AG09309 (cell line): ENCODE measurements around the gene NDE1.

Experiments
- DNase-seq: peaks from one replicate; pipeline ENCODE4 v3.0.0-alpha.2; 2010; ENCODE audit warnings: low read depth
- H3K4me3 ChIP-seq: 2 replicates; pipeline ENCODE4 v1.5.1; 2011; ENCODE audit warnings: mild to moderate bottlenecking, low read depth, low read length, moderate library complexity; ENCODE audit not compliant: control insufficient read depth
- TF ChIP-seq, protein P1 (sequence below): IDR thresholded peaks from 2 replicates; pipeline ENCODE4 v1.5.1; 2011; ENCODE audit warnings: mild to moderate bottlenecking, low read depth, low read length, inconsistent platforms; ENCODE audit not compliant: insufficient read depth, control insufficient read depth; ENCODE audit errors: missing control alignments

The NDE1 gene

DNA sequence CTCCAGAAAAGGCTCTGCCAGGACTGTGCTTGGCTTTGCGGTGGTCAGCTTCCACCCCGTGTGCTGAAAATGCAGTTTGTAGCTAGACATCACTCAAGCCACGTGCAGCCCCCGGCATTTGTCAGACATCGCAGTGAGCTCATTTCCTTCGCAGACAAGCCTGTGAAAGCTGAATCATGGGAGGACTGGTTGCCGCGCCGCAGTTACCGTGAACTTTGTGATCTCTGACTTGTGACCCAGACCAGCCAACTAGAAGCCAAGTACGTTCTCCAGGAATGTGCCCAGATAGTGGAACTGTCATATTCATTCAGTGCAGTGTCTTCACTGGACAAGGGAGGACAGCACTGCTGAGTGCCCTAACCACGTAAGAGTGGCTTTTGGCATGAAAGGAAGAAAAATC, 58.1 kb downstream of the NDE1 start:
- TF ChIP-seq, protein P1, sequence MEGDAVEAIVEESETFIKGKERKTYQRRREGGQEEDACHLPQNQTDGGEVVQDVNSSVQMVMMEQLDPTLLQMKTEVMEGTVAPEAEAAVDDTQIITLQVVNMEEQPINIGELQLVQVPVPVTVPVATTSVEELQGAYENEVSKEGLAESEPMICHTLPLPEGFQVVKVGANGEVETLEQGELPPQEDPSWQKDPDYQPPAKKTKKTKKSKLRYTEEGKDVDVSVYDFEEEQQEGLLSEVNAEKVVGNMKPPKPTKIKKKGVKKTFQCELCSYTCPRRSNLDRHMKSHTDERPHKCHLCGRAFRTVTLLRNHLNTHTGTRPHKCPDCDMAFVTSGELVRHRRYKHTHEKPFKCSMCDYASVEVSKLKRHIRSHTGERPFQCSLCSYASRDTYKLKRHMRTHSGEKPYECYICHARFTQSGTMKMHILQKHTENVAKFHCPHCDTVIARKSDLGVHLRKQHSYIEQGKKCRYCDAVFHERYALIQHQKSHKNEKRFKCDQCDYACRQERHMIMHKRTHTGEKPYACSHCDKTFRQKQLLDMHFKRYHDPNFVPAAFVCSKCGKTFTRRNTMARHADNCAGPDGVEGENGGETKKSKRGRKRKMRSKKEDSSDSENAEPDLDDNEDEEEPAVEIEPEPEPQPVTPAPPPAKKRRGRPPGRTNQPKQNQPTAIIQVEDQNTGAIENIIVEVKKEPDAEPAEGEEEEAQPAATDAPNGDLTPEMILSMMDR = no peak
- H3K4me3 ChIP-seq = no peak overlapping the region
- DNase-seq = no peak

GRCh38 chr16:15708997-15709396, 59.0 kb downstream of the NDE1 start:
- TF ChIP-seq, protein P1 = no peak
- H3K4me3 ChIP-seq = no peak overlapping the region
- no peak for DNase-seq

DNA sequence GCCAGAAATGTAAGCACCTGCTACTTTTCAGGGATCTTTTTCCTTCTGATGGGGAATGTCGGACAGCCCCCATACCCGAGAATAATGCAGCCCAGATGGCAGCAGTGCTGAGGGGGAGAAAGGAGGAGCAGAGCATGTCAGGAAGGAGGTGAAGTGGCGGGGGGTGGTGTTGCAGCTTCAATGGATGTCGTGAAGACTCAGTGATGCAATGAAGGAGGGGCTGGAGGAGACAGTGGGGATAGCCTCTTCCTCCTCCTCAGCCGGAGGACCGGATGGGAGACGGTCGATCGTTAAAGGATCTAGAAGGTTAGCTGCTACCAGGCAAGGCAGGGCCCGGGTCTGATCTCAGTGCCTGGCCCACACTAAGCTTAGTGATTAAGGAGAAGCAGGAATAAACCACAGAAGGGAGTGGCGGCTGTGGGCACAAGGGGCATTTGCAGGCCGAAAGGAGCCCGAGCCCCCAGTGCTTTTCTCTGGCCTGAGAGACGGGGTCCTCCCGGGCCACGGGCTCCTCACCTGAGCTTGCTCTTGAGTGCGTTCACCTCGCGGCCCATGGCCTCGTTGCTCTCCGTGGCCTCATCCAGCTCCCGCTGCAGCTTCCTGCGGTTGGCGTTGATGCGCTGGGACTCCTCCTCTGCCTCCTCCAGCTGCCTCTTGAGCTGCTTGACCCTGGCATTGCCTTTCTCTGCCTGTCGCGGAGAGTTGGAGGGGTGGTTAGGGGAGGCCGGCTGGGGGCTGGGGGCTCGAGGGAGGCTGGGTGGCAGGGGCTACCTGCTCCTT, 64.5 kb downstream of the NDE1 start:
- TF ChIP-seq, protein P1 = no peak
- no peak for DNase-seq
- no peak overlapping the region for H3K4me3 ChIP-seq

DNA sequence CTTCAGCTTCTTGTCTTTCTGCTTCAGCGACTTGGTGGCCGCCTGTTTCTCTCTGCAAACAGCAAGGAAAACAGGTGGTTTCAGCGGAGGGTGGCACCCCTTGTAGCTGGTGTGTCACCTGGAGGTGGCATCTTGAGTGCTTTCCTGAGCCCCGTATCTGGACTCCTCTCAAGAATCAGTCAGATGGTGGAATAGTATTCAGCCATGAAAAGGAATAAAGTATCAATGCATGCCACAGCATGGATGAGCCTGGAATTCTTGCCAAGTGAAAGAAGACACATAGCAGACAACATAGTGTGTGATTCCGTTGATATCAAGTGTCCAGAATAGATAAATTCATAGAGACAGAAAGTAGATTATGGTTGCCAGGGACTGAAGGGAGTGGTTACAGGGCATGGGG, 65.2 kb downstream of the NDE1 start:
- no peak for DNase-seq

DNA sequence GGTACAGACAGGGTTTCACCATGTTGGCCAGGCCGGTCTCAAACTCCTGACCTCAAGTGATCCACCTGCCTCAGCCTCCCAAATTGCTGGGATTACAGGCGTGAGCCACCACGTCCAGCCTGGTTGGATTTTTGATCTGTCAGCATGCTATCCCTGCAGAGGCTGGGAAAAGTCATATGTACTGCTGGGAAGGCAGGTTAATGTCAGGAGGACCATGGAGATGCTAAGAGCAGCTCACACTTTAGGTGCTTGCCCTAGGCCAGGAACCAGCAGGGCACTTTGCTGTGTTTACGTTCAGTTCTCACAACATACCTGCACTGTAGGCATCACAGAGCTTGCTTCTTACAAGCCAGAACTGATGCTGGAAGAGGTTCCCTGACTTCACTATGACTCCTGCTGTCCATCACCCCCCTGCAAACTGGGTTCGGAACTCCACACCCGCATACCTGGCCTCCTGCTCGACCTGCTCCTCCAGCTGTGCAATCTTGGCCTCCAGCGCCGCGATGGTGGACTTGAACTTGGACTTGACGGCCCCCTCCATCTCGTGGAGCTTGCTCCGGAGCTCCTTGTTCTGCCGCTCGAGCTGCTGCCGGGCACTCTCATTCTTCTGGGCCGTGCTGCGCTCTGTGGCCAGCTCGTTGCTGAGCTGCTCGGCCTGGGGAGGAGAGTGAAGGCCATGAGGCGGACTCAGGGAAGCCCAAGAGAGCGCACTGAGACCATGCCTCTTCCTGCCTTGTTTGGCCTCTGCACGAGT, 66.8 kb downstream of the NDE1 start:
- DNase-seq = no peak
- H3K4me3 ChIP-seq = no peak overlapping the region
- TF ChIP-seq, protein P1 = no peak

More for the DNA sequence above, 65.2 kb downstream of the NDE1 start:
- no peak overlapping the region for H3K4me3 ChIP-seq
- TF ChIP-seq, protein P1 = no peak

- no peak overlapping the region for H3K4me3 ChIP-seq
- DNase-seq = no peak
- TF ChIP-seq, protein P1 = no peak
Observed at GRCh38 chr16:15721018-15721417, 71.0 kb downstream of the NDE1 start.
